Gastroesophageal sphincter (tissue), 4 donors: Measurements from ENCODE around the gene ZNF638. TPM values are rescaled to one million over a fixed set of nuclear protein-coding genes. Genes with fewer than 3 reads are reported as not detected.

Experiments used
- ATAC-seq: fragments of 150-250 bp; one replicate; pipeline ENCODE4 v1.9.1; 2016; ENCODE audit warnings: mild to moderate bottlenecking, moderate library complexity
- H3K27ac ChIP-seq, 4 donors: fragments of 200-600 bp; sonication (generic) in 3 of 4; 1 replicate in 3 of 4; 2 replicates in 1 of 4; pipeline ENCODE4 v1.5.1; 2016 to 2019
- H3K27me3 ChIP-seq: fragments of 200-600 bp; sonication (generic); one replicate; pipeline ENCODE4 v1.5.1; 2019
- H3K36me3 ChIP-seq, 2 donors: fragments of 200-600 bp; sonication (generic); one replicate each; pipeline ENCODE4 v1.5.1; 2019; ENCODE audit warnings: control low read depth in 1 of 2
- H3K4me1 ChIP-seq, 3 donors: fragments of 200-600 bp; sonication (generic); 1 replicate in 2 of 3; 2 replicates in 1 of 3; pipeline ENCODE4 v1.5.1; 2016 to 2019; ENCODE audit warnings: control low read depth in 2 of 3
- H3K4me3 ChIP-seq, 2 donors: fragments of 200-600 bp; sonication (generic); one replicate each; pipeline ENCODE4 v1.5.1; 2019; ENCODE audit warnings: mild to moderate bottlenecking in 1 of 2, moderate library complexity in 1 of 2
- H3K9me3 ChIP-seq, 3 donors: fragments of 200-600 bp; sonication (generic); one replicate each; pipeline ENCODE4 v1.5.1; 2017 to 2019; ENCODE audit warnings: control low read depth in 2 of 3
- CTCF ChIP-seq, 4 experiments: fragments of 200-600 bp in 2 of 4; fragments of 450-650 bp in 2 of 4; sonication (generic) in 1 of 4; IDR thresholded peaks; one replicate each; pipeline ENCODE4 v1.5.1; 2017 to 2019; ENCODE audit warnings: antibody characterized with exemption in 4 of 4, mild to moderate bottlenecking in 2 of 4, moderate library complexity in 2 of 4
- EP300 ChIP-seq: sonication (generic); formaldehyde crosslinking; IDR thresholded peaks from one replicate; pipeline ENCODE4 v1.6.1; 2017; ENCODE audit warnings: antibody characterized with exemption, mild to moderate bottlenecking
- POLR2A ChIP-seq, 2 donors: fragments of 450-650 bp; IDR thresholded peaks; one replicate each; pipeline ENCODE4 v1.6.1; 2017; ENCODE audit warnings: antibody characterized with exemption in 2 of 2, mild to moderate bottlenecking in 2 of 2, moderate library complexity in 1 of 2
- POLR2AphosphoS5 ChIP-seq: sonication (generic); formaldehyde crosslinking; IDR thresholded peaks from one replicate; pipeline ENCODE4 v1.6.1; 2017; ENCODE audit warnings: antibody characterized with exemption
- WGBS, 2 donors: methylation state at CpG; one replicate each; pipeline ENCODE4 v1.1.5; 2018; ENCODE audit warnings: low coverage in 1 of 2; 5-methylcytosine and 5-hydroxymethylcytosine counted together
- total RNA-seq, 4 donors: library from RNA; depleted of rRNA; stranded (reverse); fragments of >200 nt; gene quantifications; one replicate each; pipeline ENCODE4 v1.1.0, GENCODE V29; 2016

Gene ZNF638
- total RNA-seq, 4 donors from 2014 or later, result 80.7 to 223 (median 122) TPM

- ATAC-seq, result no peak
- TF ChIP-seq EP300 (no peak), POLR2AphosphoS5 (no peak), POLR2A (IDR thresholded peaks at IDR 0.05) (no peak), CTCF (IDR thresholded peaks at IDR 0.05) (no peak)
- H3K27ac ChIP-seq, result peak overlapping the region; percentile 79 to 98 (median 95)
- no peaks in the 10 kb centered on the region for H3K27me3 ChIP-seq
- WGBS, 2 donors, result 0% methylated on average over 6 of the region's 6 CpGs
- H3K4me3 ChIP-seq, result peak overlapping the region; percentile 71 to 85
- H3K4me1 ChIP-seq, result peaks cover 0 to 51% (median 10%) of the 10 kb centered on the region in 3 donors
- H3K9me3 ChIP-seq, result no peaks in the 10 kb centered on the region
- no peaks in the 10 kb centered on the region for H3K36me3 ChIP-seq
Observed at GRCh38 chr2:71332435-71332796, 834 bp downstream of the ZNF638 start.

- no peak for TF ChIP-seq POLR2A (IDR thresholded peaks at IDR 0.05)
- TF ChIP-seq CTCF (IDR thresholded peaks at IDR 0.05), result no peak
- no peak for TF ChIP-seq EP300
- TF ChIP-seq POLR2AphosphoS5, result no peak
- no peaks in the 10 kb centered on the region for H3K36me3 ChIP-seq
- ATAC-seq, result no peak
- H3K4me3 ChIP-seq, result peak overlapping the region; percentile 71 to 85
- H3K27me3 ChIP-seq, result no peaks in the 10 kb centered on the region
- 36 to 56% methylated on average over 1 to 3 of the region's 3 CpGs for WGBS, 2 donors
- no peak overlapping the region for H3K27ac ChIP-seq
- H3K9me3 ChIP-seq, result no peaks in the 10 kb centered on the region
- H3K4me1 ChIP-seq, result peaks cover 0 to 63% (median 12%) of the 10 kb centered on the region in 3 donors
Observed at GRCh38 chr2:71333619-71334018, 2.0 kb downstream of the ZNF638 start.

- ATAC-seq, result no peak
- no peaks in the 10 kb centered on the region for H3K27me3 ChIP-seq
- H3K27ac ChIP-seq, result peak overlapping the region in 3 of 4 donors; percentile 26 to 56 (median 43)
- H3K4me3 ChIP-seq, result peak overlapping the region in 1 of 2 donors; percentile 15
- peaks cover 0 to 84% (median 12%) of the 10 kb centered on the region in 3 donors for H3K4me1 ChIP-seq
- H3K36me3 ChIP-seq, result no peaks in the 10 kb centered on the region
- WGBS, 2 donors, result 47 to 57% methylated on average over 1 to 2 of the region's 2 CpGs
- no peaks in the 10 kb centered on the region for H3K9me3 ChIP-seq
- TF ChIP-seq CTCF (IDR thresholded peaks at IDR 0.05), result no peak
- no peak for TF ChIP-seq EP300
- no peak for TF ChIP-seq POLR2AphosphoS5
- TF ChIP-seq POLR2A (IDR thresholded peaks at IDR 0.05), result no peak
Observed at GRCh38 chr2:71336384-71336783, 4.8 kb downstream of the ZNF638 start.

- ATAC-seq, result peak; percentile 69
- peak overlapping the region in 3 of 4 donors; percentile 26 to 56 (median 45) for H3K27ac ChIP-seq
- no peaks in the 10 kb centered on the region for H3K36me3 ChIP-seq
- H3K9me3 ChIP-seq, result no peaks in the 10 kb centered on the region
- no peaks in the 10 kb centered on the region for H3K27me3 ChIP-seq
- H3K4me3 ChIP-seq, result peak overlapping the region in 1 of 2 donors; percentile 15
- TF ChIP-seq CTCF (IDR thresholded peaks at IDR 0.05), result no peak
- TF ChIP-seq POLR2AphosphoS5, result peak; percentile 7
- peaks cover 0 to 89% (median 12%) of the 10 kb centered on the region in 3 donors for H3K4me1 ChIP-seq
Observed at GRCh38 chr2:71336802-71337201, 5.2 kb downstream of the ZNF638 start.

GRCh38 chr2:71337776-71338175 is 6.2 kb downstream of the ZNF638 start:
- Histone ChIP-seq H3K27ac (peak overlapping the region in 1 of 4 donors; percentile 45), H3K36me3 (no peaks in the 10 kb centered on the region), H3K4me3 (no peak overlapping the region), H3K27me3 (no peaks in the 10 kb centered on the region), H3K4me1 (peaks cover 0 to 97% (median 14%) of the 10 kb centered on the region in 3 donors), H3K9me3 (no peaks in the 10 kb centered on the region)
- TF ChIP-seq POLR2A (IDR thresholded peaks at IDR 0.05), result no peak
- TF ChIP-seq POLR2AphosphoS5, result no peak
- TF ChIP-seq EP300, result no peak
- TF ChIP-seq CTCF (IDR thresholded peaks at IDR 0.05), result no peak
- ATAC-seq, result no peak
- WGBS, 2 donors, result 52 to 60% methylated on average over 2 of the region's 2 CpGs
